Dedifferentiated amniotic fluid mesenchymal stem cell (primary cell): ENCODE results near the gene RNF10.
"Not testable (repeated sequence)": the region's sequence is repeated elsewhere in the genome, so short reads cannot be mapped to it uniquely, and the experiment has no call there.

Source experiments
- DNase-seq: peaks from one replicate; pipeline ENCODE4 v3.0.0-alpha.2; 2016; ENCODE audit errors: extremely low spot score

RNF10 gene

DNA sequence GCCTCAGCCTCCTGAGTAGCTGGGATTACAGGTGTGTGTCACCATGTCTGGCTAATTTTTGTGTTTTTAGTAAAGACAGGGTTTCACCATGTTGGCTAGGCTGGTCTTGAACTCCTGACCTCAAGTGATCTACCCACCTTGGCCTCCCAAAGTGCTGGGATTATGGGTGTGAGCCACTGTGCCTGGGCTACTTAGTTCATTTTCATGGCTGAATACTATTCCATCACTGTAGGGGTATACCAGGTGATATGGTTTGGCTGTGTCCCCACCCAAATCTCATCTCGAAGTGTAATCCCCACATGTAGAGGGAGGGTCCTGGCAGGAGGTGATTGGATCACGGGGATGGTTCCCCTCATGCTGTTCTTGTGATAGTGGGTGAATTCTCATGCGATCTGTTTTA lies 83.0 kb downstream of the RNF10 start:
- DNase-seq = not testable (repeated sequence)

DNA sequence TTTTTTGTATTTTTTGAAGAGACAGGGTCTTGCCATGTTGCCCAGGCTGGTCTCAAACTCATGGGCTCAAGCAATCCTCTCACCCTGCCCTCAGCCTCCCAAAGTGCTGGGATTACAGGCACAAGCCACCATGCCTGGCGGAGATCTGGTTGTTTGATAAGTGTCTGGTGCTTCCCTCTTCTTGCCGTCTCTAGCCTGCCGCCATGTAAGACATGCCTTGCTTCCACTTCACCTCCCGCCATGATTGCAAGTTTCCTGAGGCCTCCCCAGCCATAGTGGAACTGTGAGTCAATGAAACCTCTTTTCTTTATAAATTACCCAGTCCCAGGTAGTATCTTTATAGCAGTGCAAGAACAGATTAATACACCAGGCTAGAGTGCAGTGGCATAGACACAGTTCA lies 83.6 kb downstream of the RNF10 start:
- DNase-seq = not testable (repeated sequence)

DNA sequence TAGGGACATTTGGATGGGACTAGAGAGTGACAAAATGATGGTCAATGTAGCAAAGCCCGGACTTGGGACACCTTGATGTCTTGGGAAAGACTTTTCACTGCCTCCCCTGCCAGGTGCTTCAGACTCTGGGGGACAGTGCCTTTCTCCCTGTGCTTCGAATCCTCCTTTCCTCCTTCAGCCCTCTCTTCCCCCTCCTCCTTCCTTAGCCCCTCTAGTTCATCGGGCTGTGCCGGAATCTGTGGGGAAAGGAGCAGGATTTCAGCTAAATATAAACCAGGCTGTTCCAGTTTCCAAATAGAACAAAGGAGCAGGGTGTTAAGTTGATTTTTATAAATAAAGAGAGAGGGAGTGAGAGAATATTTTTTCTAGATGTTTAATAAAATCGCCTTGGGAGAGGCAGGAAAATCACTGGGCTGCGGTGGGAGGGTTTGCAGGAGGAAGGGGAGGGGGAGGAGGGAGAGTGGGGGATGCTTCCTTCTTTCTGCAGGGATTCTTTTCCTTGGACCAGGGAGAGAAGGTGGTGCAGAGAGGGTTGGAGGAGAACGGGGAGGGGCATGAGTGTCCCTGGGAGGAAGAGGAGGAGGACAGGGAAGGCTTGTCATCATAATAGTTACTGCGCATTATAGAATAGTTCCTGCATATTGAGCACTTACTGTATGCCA lies 84.9 kb downstream of the RNF10 start:
- DNase-seq = no peak

DNA sequence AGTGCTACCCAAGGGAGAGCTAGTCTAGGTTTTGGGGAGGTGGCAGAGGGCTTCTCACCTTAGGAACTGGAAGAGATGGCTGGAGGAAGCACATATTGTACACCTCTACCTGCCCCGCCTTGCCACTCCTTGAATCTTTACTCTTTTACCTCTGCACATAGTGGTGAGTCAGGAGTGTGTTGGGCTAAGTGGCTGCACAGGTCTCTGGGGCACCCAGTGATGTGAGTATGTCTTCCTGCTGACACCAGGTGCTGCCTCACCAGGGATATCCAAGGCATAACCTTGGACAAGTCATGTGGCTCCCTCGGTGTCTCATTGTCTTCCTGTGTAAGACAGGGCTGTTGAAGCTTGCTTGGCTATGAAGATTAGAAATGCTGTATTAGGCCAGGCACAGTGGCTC lies 86.5 kb downstream of the RNF10 start:
- DNase-seq = no peak

DNA sequence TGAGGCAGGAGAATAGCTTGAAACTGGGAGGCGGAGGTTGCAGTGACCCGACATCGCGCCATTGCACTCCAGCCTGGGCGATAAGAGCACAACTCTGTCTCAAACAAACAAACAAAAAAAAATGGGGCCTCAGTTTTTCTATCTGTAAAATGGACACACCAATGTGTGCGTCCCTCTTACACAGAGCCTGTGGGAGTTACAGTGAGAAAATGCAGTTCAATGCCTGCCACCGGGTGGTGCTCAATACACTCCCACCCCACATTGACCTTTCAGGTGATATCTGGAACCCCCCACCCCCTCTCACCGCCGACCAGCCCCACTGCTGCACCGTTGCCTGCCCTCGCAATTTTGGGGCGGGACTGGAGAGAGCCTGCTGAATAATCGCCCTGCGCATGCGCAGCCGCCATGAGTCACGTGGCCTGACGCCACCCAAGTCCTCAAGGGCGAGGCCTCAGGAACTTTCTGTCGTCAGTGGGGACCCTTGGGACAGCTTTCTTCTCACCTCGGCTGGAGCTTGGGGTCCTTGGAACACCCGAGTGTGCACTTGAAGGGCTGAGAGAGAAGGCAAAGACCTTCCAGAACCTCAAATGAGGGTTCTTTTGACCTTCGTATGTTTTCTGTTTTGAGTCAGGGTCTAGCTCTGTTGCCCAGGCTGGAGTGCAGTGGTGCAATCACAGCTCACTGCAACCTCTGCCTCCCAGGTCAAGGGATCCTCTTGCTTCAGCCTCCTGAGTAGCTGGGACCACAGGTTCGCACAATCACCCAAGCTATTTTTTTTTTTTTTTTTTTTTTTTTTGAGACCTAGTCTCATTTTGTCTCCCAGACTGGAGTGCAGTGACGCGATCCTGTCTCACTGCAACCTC lies 91.6 kb downstream of the RNF10 start:
- no peak for DNase-seq
